ENCODE data around the gene PLS3.

GRCh38 chrX:115598556-115598955 lies 37.6 kb downstream of the PLS3 start:
- TF ChIP-seq CTCF (IDR thresholded peaks at IDR 0.05; ENCODE audit: insufficient read depth, low read length, poor library complexity, severe bottlenecking) (no peak), EZH2phosphoT487 (conservative IDR thresholded peaks at IDR 0.05; ENCODE audit: low read length) (no peak)
